Peyer's patch (tissue), 4 donors: ENCODE data around the gene AKAP6.

Experiments
- CTCF ChIP-seq, 6 experiments: fragments of 450-650 bp in 4 of 6; fragments of 200-600 bp in 2 of 6; sonication (generic) in 1 of 6; IDR thresholded peaks; one replicate each; pipeline ENCODE4 v1.5.1; 2017 to 2019; ENCODE audit warnings: antibody characterized with exemption in 6 of 6, mild to moderate bottlenecking in 3 of 6, moderate library complexity in 1 of 6
- POLR2A ChIP-seq, 2 donors: fragments of 450-650 bp; IDR thresholded peaks; one replicate each; pipeline ENCODE4 v1.5.1; 2017; ENCODE audit warnings: antibody characterized with exemption in 2 of 2, mild to moderate bottlenecking in 2 of 2, moderate library complexity in 2 of 2

- no peak for TF ChIP-seq POLR2A (IDR thresholded peaks at IDR 0.05)
- no peak for TF ChIP-seq CTCF (IDR thresholded peaks at IDR 0.05)
Measured at GRCh38 chr14:32593290-32593942, 264.3 kb downstream of the AKAP6 start.
